Measurements from ENCODE around the gene STON1.

STON1 gene

GRCh38 chr2:48541666-48542389 is 11.9 kb downstream of the STON1 start:
- no peaks in the 10 kb centered on the region for H3K9me3 ChIP-seq (ENCODE audit: insufficient read depth, low read length)
- no peak overlapping the region for H3K4me3 ChIP-seq (ENCODE audit: insufficient read depth, low read length, poor library complexity, severe bottlenecking)
- H3K9ac ChIP-seq (ENCODE audit: low read length) = no peak overlapping the region
- H2AFZ ChIP-seq (ENCODE audit: low read depth, low read length, severe bottlenecking) = no peak overlapping the region
- no peak overlapping the region for H3K4me2 ChIP-seq (ENCODE audit: low read depth, low read length, poor library complexity, severe bottlenecking)
- H4K20me1 ChIP-seq (ENCODE audit: low read depth, low read length) = no peaks in the 10 kb centered on the region
- H3K79me2 ChIP-seq (ENCODE audit: insufficient read depth, low read length) = no peaks in the 10 kb centered on the region
- no peaks in the 10 kb centered on the region for H3F3A ChIP-seq (ENCODE audit: insufficient read depth)
- H3K27ac ChIP-seq (ENCODE audit: low read depth, low read length) = no peak overlapping the region
- no peaks in the 10 kb centered on the region for H3K27me3 ChIP-seq (ENCODE audit: low read length)
- no peaks in the 10 kb centered on the region for H3K36me3 ChIP-seq (ENCODE audit: low read length)
- H3K9me2 ChIP-seq (replicated peaks; ENCODE audit: insufficient read depth, low read length) = no peaks in the 10 kb centered on the region
- no peak for TF ChIP-seq EZH2phosphoT487 (conservative IDR thresholded peaks at IDR 0.05; ENCODE audit: low read length)
- TF ChIP-seq CTCF (IDR thresholded peaks at IDR 0.05; ENCODE audit: insufficient read depth, low read length, poor library complexity, severe bottlenecking) = no peak

DNA sequence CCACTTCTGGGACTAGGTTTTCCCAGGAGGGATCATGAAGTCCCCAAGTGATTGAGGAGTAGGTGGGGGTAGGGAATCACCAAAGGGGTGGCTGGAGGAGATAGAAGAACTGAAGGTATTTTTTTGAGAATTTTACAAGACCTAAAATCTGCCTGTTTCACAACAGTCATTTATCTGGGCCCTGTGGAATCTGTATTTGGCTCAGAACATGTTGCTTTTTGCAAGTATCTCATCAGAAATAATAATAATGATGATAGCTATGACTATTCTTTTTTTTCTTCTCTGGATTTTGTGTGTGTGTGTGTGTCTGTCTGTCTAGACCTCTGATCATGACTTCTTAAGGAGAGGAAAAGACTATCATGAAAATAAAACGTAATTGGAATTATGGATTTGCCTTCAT is 13.9 kb downstream of the STON1 start:
- H3K4me3 ChIP-seq (ENCODE audit: insufficient read depth, low read length, poor library complexity, severe bottlenecking) = no peak overlapping the region
- no peaks in the 10 kb centered on the region for H3K27me3 ChIP-seq (ENCODE audit: low read length)
- H3F3A ChIP-seq (ENCODE audit: insufficient read depth) = no peaks in the 10 kb centered on the region
- H3K27ac ChIP-seq (ENCODE audit: low read depth, low read length) = no peak overlapping the region
- no peak overlapping the region for H3K9ac ChIP-seq (ENCODE audit: low read length)
- H4K20me1 ChIP-seq (ENCODE audit: low read depth, low read length) = no peaks in the 10 kb centered on the region
- H3K36me3 ChIP-seq (ENCODE audit: low read length) = no peaks in the 10 kb centered on the region
- H3K79me2 ChIP-seq (ENCODE audit: insufficient read depth, low read length) = no peaks in the 10 kb centered on the region
- H3K9me3 ChIP-seq (ENCODE audit: insufficient read depth, low read length) = no peaks in the 10 kb centered on the region
- no peak for TF ChIP-seq EZH2phosphoT487 (conservative IDR thresholded peaks at IDR 0.05; ENCODE audit: low read length)
- TF ChIP-seq CTCF (IDR thresholded peaks at IDR 0.05; ENCODE audit: insufficient read depth, low read length, poor library complexity, severe bottlenecking) = no peak
- no peak overlapping the region for H2AFZ ChIP-seq (ENCODE audit: low read depth, low read length, severe bottlenecking)
- no peaks in the 10 kb centered on the region for H3K9me2 ChIP-seq (replicated peaks; ENCODE audit: insufficient read depth, low read length)
- no peak overlapping the region for H3K4me2 ChIP-seq (ENCODE audit: low read depth, low read length, poor library complexity, severe bottlenecking)

DNA sequence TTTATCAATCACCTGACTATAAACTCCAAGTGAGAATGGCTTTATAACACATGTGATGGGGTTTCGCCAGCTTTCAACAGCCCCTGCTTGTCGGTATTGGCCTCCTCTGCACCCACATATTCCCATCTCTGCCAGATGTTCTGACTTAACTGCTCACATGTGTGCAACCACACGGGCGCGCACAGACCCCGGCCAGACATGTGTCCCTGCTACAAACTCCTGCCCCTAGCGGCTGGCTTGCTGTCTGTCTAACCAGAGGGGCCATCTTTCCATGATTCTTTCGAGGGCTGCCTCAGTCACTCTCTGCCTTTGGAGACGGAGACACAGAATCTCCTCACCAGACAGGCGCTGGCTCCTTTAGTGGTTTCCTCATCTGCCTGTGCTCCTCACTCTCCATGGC is 15.3 kb downstream of the STON1 start:
- H4K20me1 ChIP-seq (ENCODE audit: low read depth, low read length) = no peaks in the 10 kb centered on the region
- H3K27me3 ChIP-seq (ENCODE audit: low read length) = no peaks in the 10 kb centered on the region
- no peaks in the 10 kb centered on the region for H3K9me2 ChIP-seq (replicated peaks; ENCODE audit: insufficient read depth, low read length)
- TF ChIP-seq CTCF (IDR thresholded peaks at IDR 0.05; ENCODE audit: insufficient read depth, low read length, poor library complexity, severe bottlenecking) = no peak
- no peak for TF ChIP-seq EZH2phosphoT487 (conservative IDR thresholded peaks at IDR 0.05; ENCODE audit: low read length)
- H3K27ac ChIP-seq (ENCODE audit: low read depth, low read length) = no peak overlapping the region
- no peak overlapping the region for H2AFZ ChIP-seq (ENCODE audit: low read depth, low read length, severe bottlenecking)
- H3K36me3 ChIP-seq (ENCODE audit: low read length) = no peaks in the 10 kb centered on the region
- no peaks in the 10 kb centered on the region for H3F3A ChIP-seq (ENCODE audit: insufficient read depth)
- H3K4me2 ChIP-seq (ENCODE audit: low read depth, low read length, poor library complexity, severe bottlenecking) = no peak overlapping the region
- no peaks in the 10 kb centered on the region for H3K79me2 ChIP-seq (ENCODE audit: insufficient read depth, low read length)
- no peak overlapping the region for H3K9ac ChIP-seq (ENCODE audit: low read length)
- no peaks in the 10 kb centered on the region for H3K9me3 ChIP-seq (ENCODE audit: insufficient read depth, low read length)
- H3K4me3 ChIP-seq (ENCODE audit: insufficient read depth, low read length, poor library complexity, severe bottlenecking) = no peak overlapping the region
